ENCODE data around the gene OBI1.
A peak's percentile ranks its signal among the peaks of the same experiment; 100 is the strongest.

OBI1 gene

GRCh38 chr13:78618411-78618810 lies 40.5 kb downstream of the OBI1 start:
- Histone ChIP-seq H3K9me3 (ENCODE audit: control insufficient read depth, low read length) (no peaks in the 10 kb centered on the region), H3K27me3 (replicated peaks; ENCODE audit: control insufficient read depth, insufficient read depth, low read length, poor library complexity, severe bottlenecking) (no peaks in the 10 kb centered on the region), H3K4me3 (ENCODE audit: insufficient read depth, low read depth, low read length, poor library complexity, severe bottlenecking) (no peak overlapping the region), H3K36me3 (ENCODE audit: control insufficient read depth, insufficient read depth, low read length) (peaks cover 23% of the 10 kb centered on the region), H3K4me1 (ENCODE audit: control insufficient read depth, insufficient read depth, low read length, poor library complexity, severe bottlenecking) (no peaks in the 10 kb centered on the region), H3K27ac (ENCODE audit: insufficient read depth, low read length, poor library complexity, severe bottlenecking) (no peak overlapping the region)
- no peak for DNase-seq

- Histone ChIP-seq H3K9me3 (ENCODE audit: control insufficient read depth, low read length) (no peaks in the 10 kb centered on the region), H3K27me3 (replicated peaks; ENCODE audit: control insufficient read depth, insufficient read depth, low read length, poor library complexity, severe bottlenecking) (peaks cover 38% of the 10 kb centered on the region)
- DNase-seq, result no peak
Observed at GRCh38 chr13:78611040-78611439, 47.9 kb downstream of the OBI1 start.

GRCh38 chr13:78610381-78610883 lies 48.5 kb downstream of the OBI1 start:
- Histone ChIP-seq H3K4me1 (ENCODE audit: control insufficient read depth, insufficient read depth, low read length, poor library complexity, severe bottlenecking) (peaks cover 29% of the 10 kb centered on the region), H3K27me3 (replicated peaks; ENCODE audit: control insufficient read depth, insufficient read depth, low read length, poor library complexity, severe bottlenecking) (peaks cover 44% of the 10 kb centered on the region), H3K36me3 (ENCODE audit: control insufficient read depth, insufficient read depth, low read length) (no peaks in the 10 kb centered on the region), H3K4me3 (ENCODE audit: insufficient read depth, low read depth, low read length, poor library complexity, severe bottlenecking) (no peak overlapping the region), H3K27ac (ENCODE audit: insufficient read depth, low read length, poor library complexity, severe bottlenecking) (no peak overlapping the region), H3K9me3 (ENCODE audit: control insufficient read depth, low read length) (no peaks in the 10 kb centered on the region)
- no peak for DNase-seq

More at GRCh38 chr13:78611040-78611439, 47.9 kb downstream of the OBI1 start:
- Histone ChIP-seq H3K4me1 (ENCODE audit: control insufficient read depth, insufficient read depth, low read length, poor library complexity, severe bottlenecking) (peaks cover 29% of the 10 kb centered on the region), H3K27ac (ENCODE audit: insufficient read depth, low read length, poor library complexity, severe bottlenecking) (no peak overlapping the region), H3K36me3 (ENCODE audit: control insufficient read depth, insufficient read depth, low read length) (peaks cover 3% of the 10 kb centered on the region), H3K4me3 (ENCODE audit: insufficient read depth, low read depth, low read length, poor library complexity, severe bottlenecking) (no peak overlapping the region)

- H3K36me3 ChIP-seq (ENCODE audit: control insufficient read depth, insufficient read depth, low read length), result no peaks in the 10 kb centered on the region
- H3K27ac ChIP-seq (ENCODE audit: insufficient read depth, low read length, poor library complexity, severe bottlenecking), result no peak overlapping the region
- H3K4me3 ChIP-seq (ENCODE audit: insufficient read depth, low read depth, low read length, poor library complexity, severe bottlenecking), result peak overlapping the region; percentile 56
- no peaks in the 10 kb centered on the region for H3K9me3 ChIP-seq (ENCODE audit: control insufficient read depth, low read length)
- no peak for DNase-seq
- H3K27me3 ChIP-seq (replicated peaks; ENCODE audit: control insufficient read depth, insufficient read depth, low read length, poor library complexity, severe bottlenecking), result peaks cover 52% of the 10 kb centered on the region
- peaks cover 29% of the 10 kb centered on the region for H3K4me1 ChIP-seq (ENCODE audit: control insufficient read depth, insufficient read depth, low read length, poor library complexity, severe bottlenecking)
Observed at GRCh38 chr13:78609464-78610205, 49.3 kb downstream of the OBI1 start.

- H3K4me3 ChIP-seq (ENCODE audit: insufficient read depth, low read depth, low read length, poor library complexity, severe bottlenecking), result peak overlapping the region; percentile 56
- peaks cover 33% of the 10 kb centered on the region for H3K4me1 ChIP-seq (ENCODE audit: control insufficient read depth, insufficient read depth, low read length, poor library complexity, severe bottlenecking)
- no peak for DNase-seq
- H3K36me3 ChIP-seq (ENCODE audit: control insufficient read depth, insufficient read depth, low read length), result no peaks in the 10 kb centered on the region
- no peaks in the 10 kb centered on the region for H3K9me3 ChIP-seq (ENCODE audit: control insufficient read depth, low read length)
- no peak overlapping the region for H3K27ac ChIP-seq (ENCODE audit: insufficient read depth, low read length, poor library complexity, severe bottlenecking)
- peaks cover 59% of the 10 kb centered on the region for H3K27me3 ChIP-seq (replicated peaks; ENCODE audit: control insufficient read depth, insufficient read depth, low read length, poor library complexity, severe bottlenecking)
Observed at GRCh38 chr13:78608688-78609463, 50.1 kb downstream of the OBI1 start.

GRCh38 chr13:78608252-78608687 lies 50.7 kb downstream of the OBI1 start:
- peaks cover 65% of the 10 kb centered on the region for H3K27me3 ChIP-seq (replicated peaks; ENCODE audit: control insufficient read depth, insufficient read depth, low read length, poor library complexity, severe bottlenecking)
- H3K9me3 ChIP-seq (ENCODE audit: control insufficient read depth, low read length), result no peaks in the 10 kb centered on the region
- H3K4me1 ChIP-seq (ENCODE audit: control insufficient read depth, insufficient read depth, low read length, poor library complexity, severe bottlenecking), result peaks cover 38% of the 10 kb centered on the region
- H3K27ac ChIP-seq (ENCODE audit: insufficient read depth, low read length, poor library complexity, severe bottlenecking), result no peak overlapping the region
- H3K4me3 ChIP-seq (ENCODE audit: insufficient read depth, low read depth, low read length, poor library complexity, severe bottlenecking), result peak overlapping the region; percentile 56
- no peaks in the 10 kb centered on the region for H3K36me3 ChIP-seq (ENCODE audit: control insufficient read depth, insufficient read depth, low read length)
- no peak for DNase-seq

- H3K27ac ChIP-seq (ENCODE audit: insufficient read depth, low read length, poor library complexity, severe bottlenecking), result no peak overlapping the region
- peaks cover 71% of the 10 kb centered on the region for H3K27me3 ChIP-seq (replicated peaks; ENCODE audit: control insufficient read depth, insufficient read depth, low read length, poor library complexity, severe bottlenecking)
- H3K4me3 ChIP-seq (ENCODE audit: insufficient read depth, low read depth, low read length, poor library complexity, severe bottlenecking), result no peak overlapping the region
- peaks cover 44% of the 10 kb centered on the region for H3K4me1 ChIP-seq (ENCODE audit: control insufficient read depth, insufficient read depth, low read length, poor library complexity, severe bottlenecking)
- no peaks in the 10 kb centered on the region for H3K36me3 ChIP-seq (ENCODE audit: control insufficient read depth, insufficient read depth, low read length)
- no peaks in the 10 kb centered on the region for H3K9me3 ChIP-seq (ENCODE audit: control insufficient read depth, low read length)
- DNase-seq, result no peak
Observed at GRCh38 chr13:78607409-78608251, 51.3 kb downstream of the OBI1 start.

GRCh38 chr13:78606471-78607408 lies 52.2 kb downstream of the OBI1 start:
- Histone ChIP-seq H3K4me3 (ENCODE audit: insufficient read depth, low read depth, low read length, poor library complexity, severe bottlenecking) (no peak overlapping the region), H3K36me3 (ENCODE audit: control insufficient read depth, insufficient read depth, low read length) (no peaks in the 10 kb centered on the region), H3K9me3 (ENCODE audit: control insufficient read depth, low read length) (no peaks in the 10 kb centered on the region), H3K27ac (ENCODE audit: insufficient read depth, low read length, poor library complexity, severe bottlenecking) (no peak overlapping the region), H3K27me3 (replicated peaks; ENCODE audit: control insufficient read depth, insufficient read depth, low read length, poor library complexity, severe bottlenecking) (peaks cover 75% of the 10 kb centered on the region), H3K4me1 (ENCODE audit: control insufficient read depth, insufficient read depth, low read length, poor library complexity, severe bottlenecking) (peaks cover 49% of the 10 kb centered on the region)
- no peak for DNase-seq
